PC-3 (cell line): Measurements from ENCODE around the gene SPOP. TPM values are rescaled to one million over a fixed set of nuclear protein-coding genes. Genes with fewer than 3 reads are reported as not detected.
A peak's percentile ranks its signal among the peaks of the same experiment; 100 is the strongest.

Experiments used
- ATAC-seq: fragments of 200-7000 bp; cut with Tn5 transposase; 2 replicates; pipeline ENCODE4 v1.9.1; 2020; ENCODE audit warnings: mild to moderate bottlenecking, moderate library complexity
- BruUV-seq: library from RNA; stranded (reverse); fragments of 400-500 nt; replicated peaks from 2 replicates; lab custom pipeline; 2021; lab: Mats Ljungman, UMichigan
- CTCF ChIA-PET: fragments of 300-600 bp; sonication (Branson Sonifier 250); formaldehyde crosslinking; loops from one replicate; lab custom pipeline; 2022; ENCODE audit warnings: antibody characterized with exemption; lab: Charles Lee
- POLR2A ChIA-PET: fragments of 300-600 bp; sonication (Branson Sonifier 250); formaldehyde crosslinking; loops from one replicate; lab custom pipeline; 2022; ENCODE audit warnings: antibody characterized with exemption; ENCODE audit not compliant: unreplicated experiment; lab: Charles Lee
- DNase-seq: peaks from one replicate; pipeline ENCODE4 v3.0.0-alpha.2; 2015
- H2AFZ ChIP-seq: fragments of 300-600 bp; sonication (generic); 2 replicates; pipeline ENCODE4 v1.6.0; 2016; ENCODE audit warnings: antibody characterized with exemption, low read length
- H3F3A ChIP-seq: fragments of 300-600 bp; sonication (generic); one replicate; pipeline ENCODE4 v1.6.0; 2017; ENCODE audit warnings: antibody characterized with exemption, low read length, control low read depth, mild to moderate bottlenecking; ENCODE audit not compliant: unreplicated experiment
- H3K27ac ChIP-seq: fragments of 300-600 bp; sonication (generic); 2 replicates; pipeline ENCODE4 v1.5.1; 2016; ENCODE audit warnings: mild to moderate bottlenecking, low read length
- H3K27me3 ChIP-seq: fragments of 300-600 bp; sonication (generic); 2 replicates; pipeline ENCODE4 v1.6.1; 2016; ENCODE audit warnings: low read length, mixed read lengths
- H3K36me3 ChIP-seq: fragments of 300-600 bp; sonication (generic); 2 replicates; pipeline ENCODE4 v1.6.1; 2016; ENCODE audit warnings: low read depth, mixed run types, low read length, mixed read lengths
- H3K4me1 ChIP-seq: fragments of 300-600 bp; sonication (generic); 2 replicates; pipeline ENCODE4 v1.5.1; 2016; ENCODE audit warnings: low read length; ENCODE audit not compliant: insufficient read depth
- H3K4me2 ChIP-seq: fragments of 300-600 bp; sonication (generic); 2 replicates; pipeline ENCODE4 v1.6.0; 2016; ENCODE audit warnings: low read length
- H3K4me3 ChIP-seq: fragments of 300-600 bp; sonication (generic); 2 replicates; pipeline ENCODE4 v1.5.1; 2016; ENCODE audit warnings: mild to moderate bottlenecking, low read length, mixed read lengths
- H3K79me2 ChIP-seq: fragments of 300-600 bp; sonication (generic); 2 replicates; pipeline ENCODE4 v1.6.1; 2017; ENCODE audit warnings: low read length, mixed read lengths
- H3K9ac ChIP-seq: fragments of 300-600 bp; sonication (generic); 2 replicates; pipeline ENCODE4 v1.6.0; 2016; ENCODE audit warnings: mild to moderate bottlenecking, low read length
- H3K9me2 ChIP-seq: fragments of 300-600 bp; sonication (generic); replicated peaks from 2 replicates; pipeline ENCODE4 v1.6.1; 2016; ENCODE audit warnings: mixed run types, low read length, mixed read lengths
- H3K9me3 ChIP-seq: fragments of 300-600 bp; sonication (generic); 2 replicates; pipeline ENCODE4 v1.6.1; 2016; ENCODE audit warnings: low read length, mixed read lengths
- H4K20me1 ChIP-seq: fragments of 300-600 bp; sonication (generic); 2 replicates; pipeline ENCODE4 v1.6.1; 2016; ENCODE audit warnings: low read length, mixed read lengths
- EZH2 ChIP-seq: fragments of 300-600 bp; sonication (generic); IDR thresholded peaks from one replicate; pipeline ENCODE4 v1.6.1; 2017; ENCODE audit warnings: antibody characterized with exemption, mild to moderate bottlenecking, low read length; ENCODE audit not compliant: unreplicated experiment
- EZH2phosphoT487 ChIP-seq: fragments of 300-600 bp; sonication (generic); IDR thresholded peaks from 2 replicates; pipeline ENCODE4 v1.6.1; 2018; ENCODE audit warnings: mild to moderate bottlenecking, antibody characterized with exemption, low read length, borderline replicate concordance
- intact Hi-C: fragments of 100-400 bp; cut with micrococcal nuclease; formaldehyde crosslinking; loops from 2 replicates; pipeline ENCODE4 v1.9.0; 2023
- total RNA-seq: library from RNA; depleted of rRNA; stranded (reverse); fragments of >200 nt; gene quantifications from 2 replicates; pipeline ENCODE4 v1.2.3, GENCODE V29; 2014
- TF ChIP-seq, protein P1 (sequence below): fragments of 300-600 bp; sonication (generic); conservative IDR thresholded peaks from 2 replicates; pipeline ENCODE4 v1.5.1; 2017; ENCODE audit warnings: antibody characterized with exemption, low read depth, mild to moderate bottlenecking, low read length

SPOP gene
- total RNA-seq, 1 experiment from 2014 or later, result 54.7 TPM

DNA sequence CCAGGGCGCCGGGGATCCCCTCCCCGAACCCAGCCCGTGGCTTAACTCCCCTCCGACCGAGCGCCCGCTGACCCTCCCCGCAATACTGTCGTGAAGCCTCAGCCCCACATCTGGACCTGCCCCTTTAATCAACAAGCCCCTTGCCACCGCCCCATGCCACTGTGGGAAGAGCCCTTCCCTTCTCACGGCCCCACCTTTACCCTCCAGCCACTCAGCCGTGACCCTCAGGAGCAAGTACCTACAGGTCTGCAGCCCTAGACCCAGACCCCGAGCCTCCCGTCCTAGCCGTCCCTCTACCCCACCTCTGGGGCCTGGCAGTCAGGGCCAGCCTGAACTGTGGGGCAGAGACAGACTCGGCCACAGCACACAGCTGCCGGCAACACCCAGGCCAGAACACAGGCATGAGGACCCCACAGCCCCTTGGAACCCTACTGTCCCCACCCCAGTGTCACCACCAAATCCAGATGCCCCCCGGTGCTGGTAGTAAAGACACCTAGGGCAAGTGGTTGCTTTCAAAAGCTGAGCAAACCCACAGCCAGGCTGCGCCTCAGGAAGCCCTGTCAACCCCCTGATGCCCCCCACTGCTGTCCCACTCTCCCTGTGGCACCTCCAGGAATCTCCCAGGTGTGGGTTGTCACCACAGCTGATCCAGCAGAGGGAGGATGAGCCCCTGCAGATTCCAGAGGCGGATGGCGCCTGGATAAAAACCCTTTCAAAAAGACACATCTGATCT, 100.8 kb downstream of the SPOP start:
- BruUV-seq, result no TSS peak
- Histone ChIP-seq H3K9ac (no peak overlapping the region), H3K4me1 (peaks cover 6% of the 10 kb centered on the region), H3K79me2 (no peaks in the 10 kb centered on the region), H2AFZ (peak overlapping the region; percentile 91), H4K20me1 (no peaks in the 10 kb centered on the region), H3K4me3 (peak overlapping the region; percentile 77), H3K36me3 (no peaks in the 10 kb centered on the region), H3K27ac (no peak overlapping the region), H3K9me3 (no peaks in the 10 kb centered on the region), H3K4me2 (peak overlapping the region; percentile 99), H3K9me2 (no peaks in the 10 kb centered on the region), H3F3A (no peaks in the 10 kb centered on the region), H3K27me3 (peaks cover 16% of the 10 kb centered on the region)
- ChIA-PET CTCF (no interaction called here), POLR2A (no interaction called here)
- ATAC-seq (peak; percentile 2; the same call in 1 of the 2 replicates), DNase-seq (no peak)
- intact Hi-C loops, result no loop called here
- no peak for TF ChIP-seq EZH2phosphoT487
- TF ChIP-seq EZH2, result no peak
- TF ChIP-seq, protein P1, sequence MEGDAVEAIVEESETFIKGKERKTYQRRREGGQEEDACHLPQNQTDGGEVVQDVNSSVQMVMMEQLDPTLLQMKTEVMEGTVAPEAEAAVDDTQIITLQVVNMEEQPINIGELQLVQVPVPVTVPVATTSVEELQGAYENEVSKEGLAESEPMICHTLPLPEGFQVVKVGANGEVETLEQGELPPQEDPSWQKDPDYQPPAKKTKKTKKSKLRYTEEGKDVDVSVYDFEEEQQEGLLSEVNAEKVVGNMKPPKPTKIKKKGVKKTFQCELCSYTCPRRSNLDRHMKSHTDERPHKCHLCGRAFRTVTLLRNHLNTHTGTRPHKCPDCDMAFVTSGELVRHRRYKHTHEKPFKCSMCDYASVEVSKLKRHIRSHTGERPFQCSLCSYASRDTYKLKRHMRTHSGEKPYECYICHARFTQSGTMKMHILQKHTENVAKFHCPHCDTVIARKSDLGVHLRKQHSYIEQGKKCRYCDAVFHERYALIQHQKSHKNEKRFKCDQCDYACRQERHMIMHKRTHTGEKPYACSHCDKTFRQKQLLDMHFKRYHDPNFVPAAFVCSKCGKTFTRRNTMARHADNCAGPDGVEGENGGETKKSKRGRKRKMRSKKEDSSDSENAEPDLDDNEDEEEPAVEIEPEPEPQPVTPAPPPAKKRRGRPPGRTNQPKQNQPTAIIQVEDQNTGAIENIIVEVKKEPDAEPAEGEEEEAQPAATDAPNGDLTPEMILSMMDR, result no peak

DNA sequence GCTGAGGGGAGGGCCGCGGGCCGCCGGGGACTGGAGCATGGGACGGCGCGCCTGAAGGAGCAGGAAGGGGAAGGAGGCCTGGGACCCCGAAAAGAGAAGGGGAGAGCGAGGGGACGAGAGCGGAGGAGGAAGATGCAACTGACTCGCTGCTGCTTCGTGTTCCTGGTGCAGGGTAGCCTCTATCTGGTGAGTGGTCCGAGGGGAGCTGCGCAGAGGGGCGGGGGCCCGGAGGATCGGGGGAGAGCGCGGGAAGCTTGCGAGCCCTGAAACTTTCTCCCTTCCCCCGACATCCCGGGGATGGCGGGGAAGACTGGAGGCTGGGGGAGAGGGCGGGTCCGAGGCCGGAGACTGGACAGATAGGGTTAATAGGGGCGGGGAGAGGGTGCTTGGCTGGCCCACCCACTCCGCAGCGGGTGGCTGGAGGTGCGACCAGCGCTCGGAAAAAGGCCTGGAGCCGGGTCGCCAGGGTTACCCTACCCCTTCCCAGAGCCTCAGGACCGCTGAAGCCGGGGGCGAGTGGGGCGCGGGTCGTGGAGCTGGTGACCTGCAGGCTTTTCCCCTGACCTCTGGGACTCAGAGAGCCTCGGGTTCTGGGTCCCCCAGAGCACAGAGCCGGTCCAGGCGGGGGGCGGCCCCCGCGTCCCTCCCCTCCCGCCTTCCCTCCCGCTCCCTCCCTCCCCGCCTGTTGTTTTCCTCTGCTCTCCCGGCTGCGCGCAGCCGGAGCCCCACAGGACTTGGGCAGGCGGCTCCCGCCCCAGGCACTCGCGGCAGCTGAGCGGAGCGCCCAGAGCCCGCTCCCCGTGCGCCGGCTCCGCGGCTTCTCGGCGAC, 101.6 kb downstream of the SPOP start:
- Histone ChIP-seq H3K27ac (no peak overlapping the region), H2AFZ (peak overlapping the region; percentile 91), H3K4me1 (peaks cover 6% of the 10 kb centered on the region), H3K36me3 (no peaks in the 10 kb centered on the region), H3K9me3 (no peaks in the 10 kb centered on the region), H3K4me3 (peak overlapping the region; percentile 77), H4K20me1 (no peaks in the 10 kb centered on the region), H3K9ac (no peak overlapping the region), H3K27me3 (peaks cover 16% of the 10 kb centered on the region), H3F3A (no peaks in the 10 kb centered on the region), H3K79me2 (no peaks in the 10 kb centered on the region), H3K4me2 (peak overlapping the region; percentile 99), H3K9me2 (no peaks in the 10 kb centered on the region)
- TF ChIP-seq EZH2, result peak; percentile 55
- TF ChIP-seq, protein P1, result no peak
- TF ChIP-seq EZH2phosphoT487, result no peak
- ATAC-seq (peak; percentile 64), DNase-seq (peak; percentile 36)
- CTCF ChIA-PET, result interaction anchor here (0.7 kb wide), 1 partner anchor 310 kb away, joined by 3 read pairs; no protein-coding TSS in a partner anchor
- intact Hi-C loops, result no loop called here
- BruUV-seq, result no TSS peak
- POLR2A ChIA-PET, result no interaction called here
